ENCODE data around the gene CDK2. TPM values are rescaled to one million over a fixed set of nuclear protein-coding genes. Genes with fewer than 3 reads are reported as not detected.

CDK2 gene
- total and polyA plus RNA-seq, 9 of the 15 experiments (the other 6 are each of a cell fraction or from before 2014, with no cell fraction given), result 17.4 to 213 (median 109) TPM

DNA sequence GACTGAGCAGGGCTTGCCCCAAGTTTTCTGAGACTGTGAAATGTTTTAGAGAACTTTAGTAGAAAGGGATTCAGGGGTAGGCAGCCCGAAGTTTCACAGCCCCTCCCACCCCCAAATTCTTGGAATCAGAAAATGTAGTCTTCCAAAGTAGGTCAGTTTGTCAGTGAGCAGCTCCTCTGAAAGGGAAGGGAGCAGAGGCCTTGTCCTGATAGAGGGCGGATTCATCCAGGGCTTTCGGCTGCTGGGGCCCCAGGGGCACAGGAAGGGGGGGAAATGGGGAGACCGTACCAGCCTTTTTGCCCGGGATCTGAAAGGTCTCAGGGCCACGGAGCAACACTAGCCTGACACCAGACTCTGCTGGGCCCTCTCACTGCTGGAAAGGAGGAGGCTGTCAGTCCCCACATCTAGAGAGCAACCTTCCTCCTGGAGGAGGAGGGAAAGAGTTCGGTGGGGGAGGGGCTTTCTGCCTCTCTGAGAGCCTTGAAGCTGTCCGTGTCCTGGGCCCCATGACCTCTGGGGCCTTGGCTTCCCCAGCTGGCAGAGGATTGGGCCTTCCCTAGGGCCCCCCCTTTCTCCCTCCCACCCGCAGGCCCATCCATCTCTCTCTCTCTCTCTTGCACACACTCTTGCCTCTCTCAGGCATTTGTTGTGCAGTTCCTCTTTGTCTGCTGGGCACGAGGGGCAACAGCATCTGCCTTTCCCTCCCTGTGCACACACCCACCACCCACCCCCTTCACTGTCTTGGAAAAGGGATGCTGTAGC lies 54.0 kb downstream of the CDK2 start, which contains the start of gene IKZF4 (continued):
- TF ChIP-seq ZNF592 (IDR thresholded peaks at IDR 0.05) (peak; percentile 67), ZNF507 (tag; conservative IDR thresholded peaks at IDR 0.05) (no peak), ZNF253 (CRISPR knock-in tag; conservative IDR thresholded peaks at IDR 0.05) (no peak), PML (IDR thresholded peaks at IDR 0.05; ENCODE audit: low read length) (no peak), ZFX (CRISPR knock-in tag; IDR thresholded peaks at IDR 0.05) (peak; percentile 89), ZNF717 (CRISPR knock-in tag; IDR thresholded peaks at IDR 0.05) (no peak), KAT2B (IDR thresholded peaks at IDR 0.05; ENCODE audit: low read depth, low read length) (no peak), CCNT2 (IDR thresholded peaks at IDR 0.05; ENCODE audit: borderline replicate concordance, extremely low read depth, insufficient read length, low read depth, low read length) (peak; percentile 37), TAF7 (tag; IDR thresholded peaks at IDR 0.05) (peak; percentile 77), SMARCB1 (IDR thresholded peaks at IDR 0.05; ENCODE audit: insufficient read length, low read depth) (no peak), ILK (tag; IDR thresholded peaks at IDR 0.05; ENCODE audit: borderline replicate concordance, low read depth) (no peak), CBFA2T3 (IDR thresholded peaks at IDR 0.05) (no peak), LEF1 (IDR thresholded peaks at IDR 0.05) (peak; percentile 74)
- TF ChIP-seq, protein P1, sequence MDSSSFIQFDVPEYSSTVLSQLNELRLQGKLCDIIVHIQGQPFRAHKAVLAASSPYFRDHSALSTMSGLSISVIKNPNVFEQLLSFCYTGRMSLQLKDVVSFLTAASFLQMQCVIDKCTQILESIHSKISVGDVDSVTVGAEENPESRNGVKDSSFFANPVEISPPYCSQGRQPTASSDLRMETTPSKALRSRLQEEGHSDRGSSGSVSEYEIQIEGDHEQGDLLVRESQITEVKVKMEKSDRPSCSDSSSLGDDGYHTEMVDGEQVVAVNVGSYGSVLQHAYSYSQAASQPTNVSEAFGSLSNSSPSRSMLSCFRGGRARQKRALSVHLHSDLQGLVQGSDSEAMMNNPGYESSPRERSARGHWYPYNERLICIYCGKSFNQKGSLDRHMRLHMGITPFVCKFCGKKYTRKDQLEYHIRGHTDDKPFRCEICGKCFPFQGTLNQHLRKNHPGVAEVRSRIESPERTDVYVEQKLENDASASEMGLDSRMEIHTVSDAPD (CRISPR knock-in tag; IDR thresholded peaks at IDR 0.05), result no peak
- TF ChIP-seq, protein P2, sequence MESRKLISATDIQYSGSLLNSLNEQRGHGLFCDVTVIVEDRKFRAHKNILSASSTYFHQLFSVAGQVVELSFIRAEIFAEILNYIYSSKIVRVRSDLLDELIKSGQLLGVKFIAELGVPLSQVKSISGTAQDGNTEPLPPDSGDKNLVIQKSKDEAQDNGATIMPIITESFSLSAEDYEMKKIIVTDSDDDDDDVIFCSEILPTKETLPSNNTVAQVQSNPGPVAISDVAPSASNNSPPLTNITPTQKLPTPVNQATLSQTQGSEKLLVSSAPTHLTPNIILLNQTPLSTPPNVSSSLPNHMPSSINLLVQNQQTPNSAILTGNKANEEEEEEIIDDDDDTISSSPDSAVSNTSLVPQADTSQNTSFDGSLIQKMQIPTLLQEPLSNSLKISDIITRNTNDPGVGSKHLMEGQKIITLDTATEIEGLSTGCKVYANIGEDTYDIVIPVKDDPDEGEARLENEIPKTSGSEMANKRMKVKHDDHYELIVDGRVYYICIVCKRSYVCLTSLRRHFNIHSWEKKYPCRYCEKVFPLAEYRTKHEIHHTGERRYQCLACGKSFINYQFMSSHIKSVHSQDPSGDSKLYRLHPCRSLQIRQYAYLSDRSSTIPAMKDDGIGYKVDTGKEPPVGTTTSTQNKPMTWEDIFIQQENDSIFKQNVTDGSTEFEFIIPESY (CRISPR knock-in tag; IDR thresholded peaks at IDR 0.05), result no peak
- TF ChIP-seq, protein P3, sequence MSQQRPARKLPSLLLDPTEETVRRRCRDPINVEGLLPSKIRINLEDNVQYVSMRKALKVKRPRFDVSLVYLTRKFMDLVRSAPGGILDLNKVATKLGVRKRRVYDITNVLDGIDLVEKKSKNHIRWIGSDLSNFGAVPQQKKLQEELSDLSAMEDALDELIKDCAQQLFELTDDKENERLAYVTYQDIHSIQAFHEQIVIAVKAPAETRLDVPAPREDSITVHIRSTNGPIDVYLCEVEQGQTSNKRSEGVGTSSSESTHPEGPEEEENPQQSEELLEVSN (IDR thresholded peaks at IDR 0.05; ENCODE audit: borderline replicate concordance in 1 of 2, extremely low read depth in 1 of 2, insufficient read depth in 1 of 2, insufficient read length in 1 of 2, low read depth in 1 of 2, low read length in 1 of 2, poor library complexity in 1 of 2, severe bottlenecking in 1 of 2), result peak in 1 of 2 experiments; percentile 44
- TF ChIP-seq, protein P4, sequence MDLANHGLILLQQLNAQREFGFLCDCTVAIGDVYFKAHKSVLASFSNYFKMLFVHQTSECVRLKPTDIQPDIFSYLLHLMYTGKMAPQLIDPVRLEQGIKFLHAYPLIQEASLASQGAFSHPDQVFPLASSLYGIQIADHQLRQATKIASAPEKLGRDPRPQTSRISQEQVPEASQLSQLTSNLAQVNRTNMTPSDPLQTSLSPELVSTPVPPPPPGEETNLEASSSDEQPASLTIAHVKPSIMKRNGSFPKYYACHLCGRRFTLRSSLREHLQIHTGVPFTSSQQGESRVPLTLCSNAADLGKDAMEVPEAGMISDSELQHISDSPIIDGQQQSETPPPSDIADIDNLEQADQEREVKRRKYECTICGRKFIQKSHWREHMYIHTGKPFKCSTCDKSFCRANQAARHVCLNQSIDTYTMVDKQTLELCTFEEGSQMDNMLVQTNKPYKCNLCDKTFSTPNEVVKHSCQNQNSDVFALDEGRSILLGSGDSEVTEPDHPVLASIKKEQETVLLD (IDR thresholded peaks at IDR 0.05), result no peak
